HepG2 (cell line): ENCODE data around the gene TMEM150C. TPM values are rescaled to one million over a fixed set of nuclear protein-coding genes. Genes with fewer than 3 reads are reported as not detected.

Experiments used
- ATAC-seq: fragments of 200-7000 bp; cut with Tn5 transposase; 3 replicates; pipeline ENCODE4 v1.9.1; 2020; ENCODE audit warnings: mild to moderate bottlenecking, moderate library complexity
- BruUV-seq: library from RNA; stranded (reverse); fragments of 400-500 nt; replicated peaks from 2 replicates; lab custom pipeline; 2021; lab: Mats Ljungman, UMichigan
- CTCF ChIA-PET: fragments of 300-600 bp; formaldehyde crosslinking; extraction: SDS; loops from one replicate; lab custom pipeline; 2021; ENCODE audit warnings: low total read pairs, inconsistent platforms, low intra/inter-chr PET ratio; lab: Yijun Ruan, JAX
- POLR2A ChIA-PET: fragments of 350-600 bp; sonication (Branson Sonifier 250); formaldehyde crosslinking; loops from one replicate; lab custom pipeline; 2020; ENCODE audit warnings: antibody characterized with exemption, inconsistent platforms; lab: Yijun Ruan, JAX
- DNase-seq: peaks from one replicate; pipeline ENCODE4 v3.0.0-alpha.2; 2015; ENCODE audit warnings: low spot score
- FAIRE-seq: peaks from 3 replicates; lab custom pipeline; 2011; peaks lifted over from hg19 to GRCh38; lab: Jason Lieb, UNC
- H2AFZ ChIP-seq: one replicate; pipeline ENCODE4 v1.6.1; 2011; ENCODE audit warnings: low read length, inconsistent platforms
- H3K27ac ChIP-seq: fragments of 300-600 bp; 3 replicates; pipeline ENCODE4 v1.8.0; 2011; ENCODE audit warnings: mixed run types, mild to moderate bottlenecking, mixed read lengths, low read length, inconsistent platforms; ENCODE audit not compliant: insufficient read depth; ENCODE audit errors: extremely low read length
- H3K27me3 ChIP-seq, 2 experiments: fragments of 200-600 bp in 1 of 2; 2 replicates in 1 of 2; 3 replicates in 1 of 2; pipeline versions ENCODE4 v1.6.0 to v1.8.0; 2011; ENCODE audit warnings: low read length in 2 of 2, mild to moderate bottlenecking in 2 of 2, moderate library complexity in 2 of 2, inconsistent platforms in 1 of 2; ENCODE audit not compliant: insufficient read depth in 2 of 2, control insufficient read depth in 1 of 2
- H3K36me3 ChIP-seq, 2 experiments: fragments of 200-600 bp in 1 of 2; replicated peaks in 1 of 2; 2 replicates in 1 of 2; 3 replicates in 1 of 2; pipeline versions ENCODE4 v1.5.1 to v1.8.0; 2011; ENCODE audit warnings: low read length in 2 of 2, inconsistent platforms in 1 of 2; ENCODE audit not compliant: insufficient read depth in 2 of 2, control insufficient read depth in 1 of 2
- H3K4me1 ChIP-seq: 2 replicates; pipeline ENCODE4 v1.5.1; 2012; ENCODE audit warnings: low read length, inconsistent platforms; ENCODE audit not compliant: insufficient read depth
- H3K4me2 ChIP-seq: 2 replicates; pipeline ENCODE4 v1.6.0; 2011; ENCODE audit warnings: low read depth, low read length, inconsistent platforms
- H3K4me3 ChIP-seq, 3 experiments: fragments of 200-600 bp in 1 of 3; sonication (generic), shearing (Covaris generic) in 1 of 3; replicated peaks in 1 of 3; 2 replicates each; pipeline ENCODE4 v1.5.1; 2011 to 2016; ENCODE audit warnings: low read length in 3 of 3, inconsistent platforms in 2 of 3, low read depth in 2 of 3, mild to moderate bottlenecking in 2 of 3, control low read depth in 1 of 3, mixed read lengths in 1 of 3; ENCODE audit not compliant: insufficient read depth in 1 of 3
- H3K79me2 ChIP-seq: one replicate; pipeline ENCODE4 v1.6.1; 2011; ENCODE audit warnings: low read length, inconsistent platforms; ENCODE audit not compliant: insufficient read depth
- H3K9ac ChIP-seq: 2 replicates; pipeline ENCODE4 v1.6.0; 2011; ENCODE audit warnings: mild to moderate bottlenecking, low read depth, low read length, inconsistent platforms; ENCODE audit not compliant: insufficient read depth
- H3K9me3 ChIP-seq: 2 replicates; pipeline ENCODE4 v1.5.1; 2012; ENCODE audit warnings: mild to moderate bottlenecking, low read length
- H4K20me1 ChIP-seq: 2 replicates; pipeline ENCODE4 v1.6.0; 2011; ENCODE audit warnings: inconsistent platforms, mild to moderate bottlenecking, low read length, moderate library complexity; ENCODE audit not compliant: insufficient read depth
- ELF1 ChIP-seq: sonication (generic); formaldehyde crosslinking; IDR thresholded peaks from 2 replicates; pipeline ENCODE4 v1.4.0; 2020; ENCODE audit warnings: missing genetic modification reagents
- HNRNPK ChIP-seq: fragments of 200-400 bp; formaldehyde crosslinking; IDR thresholded peaks from 2 replicates; pipeline ENCODE4 v1.6.1; 2018; ENCODE audit warnings: low read length, low read depth, moderate library complexity, mild to moderate bottlenecking; ENCODE audit not compliant: poor library complexity, severe bottlenecking
- JARID2 ChIP-seq: sonication (generic); formaldehyde crosslinking; IDR thresholded peaks from 2 replicates; pipeline ENCODE4 v1.8.1; 2023; ENCODE audit warnings: missing genetic modification reagents, inconsistent platforms; ENCODE audit not compliant: insufficient replicate concordance
- POLR2A ChIP-seq, 2 experiments: IDR thresholded peaks; 2 replicates each; pipeline ENCODE4 v1.6.1; 2011; ENCODE audit warnings: low read depth in 2 of 2, low read length in 2 of 2, mild to moderate bottlenecking in 1 of 2, moderate library complexity in 1 of 2; ENCODE audit not compliant: insufficient read depth in 1 of 2
- RELA ChIP-seq: sonication (generic); formaldehyde crosslinking; IDR thresholded peaks from 2 replicates; pipeline ENCODE4 v1.4.0; 2020; ENCODE audit warnings: missing genetic modification reagents
- SP5 ChIP-seq: IDR thresholded peaks from 2 replicates; pipeline ENCODE4 v1.6.1; 2016; ENCODE audit warnings: low read depth, borderline replicate concordance
- SRSF4 ChIP-seq: fragments of 200-400 bp; formaldehyde crosslinking; IDR thresholded peaks from one replicate; pipeline ENCODE4 v1.6.1; 2018; ENCODE audit warnings: mild to moderate bottlenecking, low read depth, low read length, moderate library complexity; ENCODE audit not compliant: poor library complexity, severe bottlenecking
- TEAD3 ChIP-seq: optimal IDR thresholded peaks from 2 replicates; pipeline ENCODE3; 2016; ENCODE audit warnings: borderline replicate concordance
- ZNF292 ChIP-seq: sonication (generic); formaldehyde crosslinking; IDR thresholded peaks from 2 replicates; pipeline ENCODE4 v1.8.1; 2022; ENCODE audit warnings: mild to moderate bottlenecking, low read depth, missing genetic modification reagents, borderline replicate concordance
- ZNF574 ChIP-seq: sonication (generic); formaldehyde crosslinking; IDR thresholded peaks from 2 replicates; pipeline ENCODE4 v1.4.0; 2020; ENCODE audit warnings: missing genetic modification reagents
- ZNF720 ChIP-seq: sonication (generic); formaldehyde crosslinking; IDR thresholded peaks from 2 replicates; pipeline ENCODE4 v1.4.0; 2020; ENCODE audit warnings: missing genetic modification reagents
- ZNF768 ChIP-seq: sonication (generic); formaldehyde crosslinking; IDR thresholded peaks from 2 replicates; pipeline ENCODE4 v1.4.0; 2020; ENCODE audit warnings: missing genetic modification reagents
- WGBS: methylation state at CpG from one replicate; pipeline ENCODE4 v1.1.6; 2017; ENCODE audit warnings: low lambda C conversion rate; 5-methylcytosine and 5-hydroxymethylcytosine counted together
- in situ Hi-C: cut with HindIII; loops from 2 replicates; pipeline ENCODE4 v1.10.0; 2017; ENCODE audit warnings: low pct_unique_long_range_greater_than_20kb; ENCODE audit not compliant: extremely low pct_ligation_motif_present
- intact Hi-C: fragments of 100-400 bp; cut with micrococcal nuclease; formaldehyde crosslinking; loops from one replicate; pipeline ENCODE4 v1.10.0; 2022; ENCODE audit not compliant: unreplicated experiment
- polyA plus RNA-seq, 8 experiments: library from polyadenylated mRNA; depleted of rRNA in 3 of 8; stranded (reverse) in 7 of 8; unstranded in 1 of 8; fragments of >200 nt; fragmentation: Illumina TruSeq in 4 of 8; extraction: Trizol in 4 of 8; gene quantifications; 2 replicates each; pipeline versions ENCODE4 v1.2.1 to v1.2.3, GENCODE V29; 2011 to 2016; ENCODE audit warnings: low read depth in 4 of 8, missing spikeins in 1 of 8, mixed read lengths in 1 of 8; ENCODE audit not compliant: insufficient read depth in 1 of 8
- total RNA-seq, 5 experiments: library from RNA; depleted of rRNA; stranded (reverse); fragments of >200 nt; fragmentation: Illumina TruSeq; extraction: Trizol; gene quantifications; 2 replicates each; pipeline ENCODE4 v1.2.3, GENCODE V29; 2016; ENCODE audit warnings: low read depth in 1 of 5

The TMEM150C gene
- total and polyA plus RNA-seq, 2 of the 13 experiments (the other 11 are each of a cell fraction or from before 2014, with no cell fraction given) = 0.33 to 0.42 TPM

GRCh38 chr4:82495666-82496065 lies 66.1 kb downstream of the TMEM150C start:
- no peak for DNase-seq
- POLR2A ChIA-PET = no interaction called here
- ATAC-seq = no peak
- Histone ChIP-seq H3K9me3 (no peaks in the 10 kb centered on the region), H3K36me3 (no peaks in the 10 kb centered on the region), H2AFZ (no peak overlapping the region), H3K9ac (no peak overlapping the region), H3K4me1 (no peaks in the 10 kb centered on the region), H3K79me2 (no peaks in the 10 kb centered on the region), H4K20me1 (no peaks in the 10 kb centered on the region), H3K27me3 (no peaks in the 10 kb centered on the region), H3K4me3 (no peak overlapping the region), H3K4me2 (no peak overlapping the region), H3K27ac (no peak overlapping the region)
- CTCF ChIA-PET = no interaction called here
- intact Hi-C loops (no loop called here), in situ Hi-C loops (no loop called here)
- WGBS = 71% methylated on average over 4 of the region's 4 CpGs
- TF ChIP-seq RELA (CRISPR knock-in tag) (no peak), HNRNPK (no peak), ZNF768 (no peak), SP5 (CRISPR knock-in tag) (no peak), TEAD3 (CRISPR knock-in tag) (no peak), SRSF4 (no peak), POLR2A (IDR thresholded peaks at IDR 0.05; ENCODE audit: insufficient read depth in 1 of 2, low read depth in 2 of 2, low read length in 2 of 2) (no peak), JARID2 (CRISPR knock-in tag) (no peak), ZNF720 (CRISPR knock-in tag) (no peak), ZNF292 (CRISPR knock-in tag) (no peak)
- FAIRE-seq = no peak
- no TSS peak for BruUV-seq

GRCh38 chr4:82493721-82494425 lies 67.9 kb downstream of the TMEM150C start:
- H2AFZ ChIP-seq = no peak overlapping the region
- H3K79me2 ChIP-seq = no peaks in the 10 kb centered on the region
- H3K27ac ChIP-seq = no peak overlapping the region
- no peak overlapping the region for H3K4me2 ChIP-seq
- peaks cover 9% of the 10 kb centered on the region for H3K4me1 ChIP-seq
- no peaks in the 10 kb centered on the region for H4K20me1 ChIP-seq
- POLR2A ChIA-PET = no interaction called here
- no peaks in the 10 kb centered on the region for H3K27me3 ChIP-seq
- CTCF ChIA-PET = no interaction called here
- intact Hi-C loops (no loop called here), in situ Hi-C loops (no loop called here)
- H3K9me3 ChIP-seq = no peaks in the 10 kb centered on the region
- no peak overlapping the region for H3K9ac ChIP-seq
- no peak for ATAC-seq
- no peak for DNase-seq
- H3K36me3 ChIP-seq = no peaks in the 10 kb centered on the region
- no peak overlapping the region for H3K4me3 ChIP-seq
- no TSS peak for BruUV-seq
- 93% methylated on average over 2 of the region's 2 CpGs for WGBS
- no peak for FAIRE-seq
- TF ChIP-seq ELF1 (no peak), ZNF574 (CRISPR knock-in tag) (no peak)
